Esophagus squamous epithelium (tissue), 4 donors: ENCODE data around the gene BRDT.

Experiments
- CTCF ChIP-seq, 6 experiments: fragments of 450-650 bp in 4 of 6; fragments of 200-600 bp in 2 of 6; sonication (generic) in 2 of 6; IDR thresholded peaks; one replicate each; pipeline ENCODE4 v1.5.1; 2016 to 2019; ENCODE audit warnings: antibody characterized with exemption in 6 of 6, mild to moderate bottlenecking in 4 of 6, moderate library complexity in 4 of 6
- POLR2A ChIP-seq, 4 donors: fragments of 450-650 bp; IDR thresholded peaks; one replicate each; pipeline ENCODE4 v1.6.1; 2017; ENCODE audit warnings: antibody characterized with exemption in 4 of 4, mild to moderate bottlenecking in 4 of 4, moderate library complexity in 3 of 4

- TF ChIP-seq POLR2A (IDR thresholded peaks at IDR 0.05) (no peak), CTCF (IDR thresholded peaks at IDR 0.05) (no peak)
These were observed 31.5 kb downstream of the BRDT start for GRCh38 chr1:91980663-91981062.
